Panc1 (cell line): ENCODE data around the gene LRRD1. TPM values are rescaled to one million over a fixed set of nuclear protein-coding genes. Genes with fewer than 3 reads are reported as not detected.
"Not testable (repeated sequence)": the region's sequence is repeated elsewhere in the genome, so short reads cannot be mapped to it uniquely, and the experiment has no call there.

Experiments
- ATAC-seq: fragments of 200-7000 bp; cut with Tn5 transposase; 2 replicates; pipeline ENCODE4 v1.9.1; 2020; ENCODE audit warnings: mild to moderate bottlenecking, moderate library complexity
- BruUV-seq: library from RNA; stranded (reverse); fragments of 400-500 nt; replicated peaks from 2 replicates; lab custom pipeline; 2021; lab: Mats Ljungman, UMichigan
- CTCF ChIA-PET: fragments of 300-600 bp; sonication (Branson Sonifier 250); formaldehyde crosslinking; loops from one replicate; lab custom pipeline; 2022; ENCODE audit warnings: antibody characterized with exemption; lab: Charles Lee
- POLR2A ChIA-PET: fragments of 300-600 bp; sonication (Branson Sonifier 250); formaldehyde crosslinking; loops from one replicate; lab custom pipeline; 2022; ENCODE audit warnings: antibody characterized with exemption; lab: Charles Lee
- DNase-seq: peaks from one replicate; pipeline ENCODE4 v3.0.0-alpha.2; 2010; ENCODE audit warnings: low read depth, low spot score
- H3K27ac ChIP-seq: 2 replicates; pipeline ENCODE4 v1.5.1; 2011; ENCODE audit warnings: mild to moderate bottlenecking, low read length, inconsistent platforms
- H3K27me3 ChIP-seq: fragments of 200-500 bp; sonication (Bioruptor generic); 2 replicates; pipeline ENCODE4 v1.6.0; 2014; ENCODE audit warnings: low read length, inconsistent platforms; ENCODE audit not compliant: control insufficient read depth, insufficient read depth
- H3K36me3 ChIP-seq: fragments of 200-500 bp; sonication (Bioruptor generic); 2 replicates; pipeline ENCODE4 v1.5.1; 2014; ENCODE audit warnings: inconsistent platforms, mild to moderate bottlenecking, low read length, moderate library complexity; ENCODE audit not compliant: control insufficient read depth, insufficient read depth
- H3K4me1 ChIP-seq: 2 replicates; pipeline ENCODE4 v1.5.1; 2011; ENCODE audit warnings: inconsistent platforms, mild to moderate bottlenecking, low read length, moderate library complexity; ENCODE audit not compliant: control insufficient read depth, insufficient read depth
- H3K4me3 ChIP-seq, 2 experiments: 2 replicates each; pipeline ENCODE4 v1.5.1; 2011 to 2012; ENCODE audit warnings: low read depth in 2 of 2, low read length in 2 of 2, mild to moderate bottlenecking in 2 of 2, inconsistent platforms in 1 of 2, moderate library complexity in 1 of 2
- H3K9me3 ChIP-seq: fragments of 200-500 bp; sonication (Bioruptor generic); 2 replicates; pipeline ENCODE4 v1.5.1; 2014; ENCODE audit warnings: low read depth, mild to moderate bottlenecking, inconsistent platforms, low read length, moderate library complexity; ENCODE audit not compliant: control insufficient read depth, insufficient read depth
- CTCF ChIP-seq: fragments of 450-650 bp; IDR thresholded peaks from 2 replicates; pipeline ENCODE4 v1.5.1; 2017; ENCODE audit warnings: mild to moderate bottlenecking
- POLR2AphosphoS5 ChIP-seq: IDR thresholded peaks from 2 replicates; pipeline ENCODE4 v1.6.1; 2012; ENCODE audit warnings: mild to moderate bottlenecking, low read depth, low read length, moderate library complexity
- SIN3A ChIP-seq: IDR thresholded peaks from 2 replicates; pipeline ENCODE4 v1.6.1; 2012; ENCODE audit warnings: low read depth, mild to moderate bottlenecking, low read length, moderate library complexity, borderline replicate concordance; ENCODE audit not compliant: insufficient read depth
- TCF7L2 ChIP-seq: IDR thresholded peaks from 2 replicates; pipeline ENCODE4 v1.6.1; 2011; ENCODE audit warnings: mild to moderate bottlenecking, low read depth, low read length, inconsistent platforms
- in situ Hi-C: cut with HindIII; loops from 2 replicates; pipeline ENCODE4 v1.10.0; 2016; ENCODE audit warnings: low sequenced_read_pairs, low pct_unique_long_range_greater_than_20kb
- intact Hi-C: fragments of 100-400 bp; cut with micrococcal nuclease; formaldehyde crosslinking; loops from one replicate; pipeline ENCODE4 v1.10.0; 2022; ENCODE audit not compliant: unreplicated experiment
- total RNA-seq: library from RNA; stranded (reverse); gene quantifications from one replicate; pipeline ENCODE4 v1.2.1, GENCODE V29; 2021; ENCODE audit not compliant: unreplicated experiment
- TF ChIP-seq, protein P1 (sequence below), 2 experiments: IDR thresholded peaks; 2 replicates each; pipeline ENCODE4 v1.6.1; 2011 to 2012; ENCODE audit warnings: low read depth in 2 of 2, control low read depth in 1 of 2, low read length in 1 of 2, mild to moderate bottlenecking in 1 of 2, moderate library complexity in 1 of 2; ENCODE audit not compliant: insufficient read depth in 1 of 2

LRRD1 gene
- total RNA-seq, 1 experiment from 2014 or later: 0.05 TPM

DNA sequence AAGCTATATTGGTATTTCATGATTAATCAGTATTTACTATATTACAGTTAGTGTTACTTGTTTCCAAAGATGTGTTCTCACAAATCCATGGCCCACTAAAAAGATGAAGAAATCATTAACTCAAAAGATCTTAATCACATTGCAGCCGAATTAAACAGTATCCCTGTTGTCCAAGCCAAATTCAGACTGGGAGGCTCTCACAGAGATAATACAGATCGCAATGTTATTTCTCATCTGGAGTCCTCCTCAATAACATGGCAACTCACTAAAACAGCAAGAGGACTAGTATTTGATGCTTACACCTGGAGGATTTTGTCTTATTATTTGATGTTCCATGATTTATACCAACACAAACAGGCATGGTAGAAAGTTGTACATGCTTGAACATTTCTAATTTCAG is 68.1 kb downstream of the LRRD1 start:
- H3K36me3 ChIP-seq: peaks cover 4% of the 10 kb centered on the region
- no peak for ATAC-seq
- H3K27ac ChIP-seq: no peak overlapping the region
- no peak overlapping the region for H3K4me3 ChIP-seq
- DNase-seq: no peak
- intact Hi-C loops (no loop called here), in situ Hi-C loops (no loop called here)
- no peaks in the 10 kb centered on the region for H3K27me3 ChIP-seq
- no TSS peak for BruUV-seq
- ChIA-PET CTCF (no interaction called here), POLR2A (no interaction called here)
- H3K9me3 ChIP-seq: no peaks in the 10 kb centered on the region
- H3K4me1 ChIP-seq: no peaks in the 10 kb centered on the region
- TF ChIP-seq TCF7L2 (no peak), CTCF (no peak), POLR2AphosphoS5 (no peak), SIN3A (no peak)
- TF ChIP-seq, protein P1, sequence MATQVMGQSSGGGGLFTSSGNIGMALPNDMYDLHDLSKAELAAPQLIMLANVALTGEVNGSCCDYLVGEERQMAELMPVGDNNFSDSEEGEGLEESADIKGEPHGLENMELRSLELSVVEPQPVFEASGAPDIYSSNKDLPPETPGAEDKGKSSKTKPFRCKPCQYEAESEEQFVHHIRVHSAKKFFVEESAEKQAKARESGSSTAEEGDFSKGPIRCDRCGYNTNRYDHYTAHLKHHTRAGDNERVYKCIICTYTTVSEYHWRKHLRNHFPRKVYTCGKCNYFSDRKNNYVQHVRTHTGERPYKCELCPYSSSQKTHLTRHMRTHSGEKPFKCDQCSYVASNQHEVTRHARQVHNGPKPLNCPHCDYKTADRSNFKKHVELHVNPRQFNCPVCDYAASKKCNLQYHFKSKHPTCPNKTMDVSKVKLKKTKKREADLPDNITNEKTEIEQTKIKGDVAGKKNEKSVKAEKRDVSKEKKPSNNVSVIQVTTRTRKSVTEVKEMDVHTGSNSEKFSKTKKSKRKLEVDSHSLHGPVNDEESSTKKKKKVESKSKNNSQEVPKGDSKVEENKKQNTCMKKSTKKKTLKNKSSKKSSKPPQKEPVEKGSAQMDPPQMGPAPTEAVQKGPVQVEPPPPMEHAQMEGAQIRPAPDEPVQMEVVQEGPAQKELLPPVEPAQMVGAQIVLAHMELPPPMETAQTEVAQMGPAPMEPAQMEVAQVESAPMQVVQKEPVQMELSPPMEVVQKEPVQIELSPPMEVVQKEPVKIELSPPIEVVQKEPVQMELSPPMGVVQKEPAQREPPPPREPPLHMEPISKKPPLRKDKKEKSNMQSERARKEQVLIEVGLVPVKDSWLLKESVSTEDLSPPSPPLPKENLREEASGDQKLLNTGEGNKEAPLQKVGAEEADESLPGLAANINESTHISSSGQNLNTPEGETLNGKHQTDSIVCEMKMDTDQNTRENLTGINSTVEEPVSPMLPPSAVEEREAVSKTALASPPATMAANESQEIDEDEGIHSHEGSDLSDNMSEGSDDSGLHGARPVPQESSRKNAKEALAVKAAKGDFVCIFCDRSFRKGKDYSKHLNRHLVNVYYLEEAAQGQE (IDR thresholded peaks at IDR 0.05; ENCODE audit: insufficient read depth in 1 of 2, low read depth in 2 of 2, low read length in 1 of 2): no peak

DNA sequence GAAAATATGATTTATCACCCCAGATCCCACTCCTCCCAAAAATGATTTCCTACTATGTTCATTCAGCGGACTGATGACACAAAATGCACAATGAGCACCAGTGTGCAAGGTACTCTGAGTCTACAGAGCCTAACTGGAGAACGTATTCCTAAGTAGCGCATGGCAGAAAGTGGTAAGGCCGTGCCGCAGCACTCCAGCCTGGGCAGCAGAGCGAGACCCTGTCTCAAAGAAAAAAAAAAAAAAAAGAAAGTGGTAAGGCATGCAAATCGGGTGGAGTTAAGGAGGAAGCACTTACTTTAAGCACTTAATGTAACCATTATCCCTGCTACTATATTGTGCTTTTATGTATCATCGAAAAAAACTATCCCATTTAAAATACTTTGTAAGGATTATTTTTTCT is 70.1 kb downstream of the LRRD1 start:
- DNase-seq (no peak), ATAC-seq (no peak)
- intact Hi-C loops: no loop called here
- no peaks in the 10 kb centered on the region for H3K4me1 ChIP-seq
- H3K4me3 ChIP-seq: no peak overlapping the region
- BruUV-seq: no TSS peak
- H3K9me3 ChIP-seq: no peaks in the 10 kb centered on the region
- ChIA-PET POLR2A (no interaction called here), CTCF (no interaction called here)
- no peak overlapping the region for H3K27ac ChIP-seq
- H3K27me3 ChIP-seq: no peaks in the 10 kb centered on the region
- no peak for TF ChIP-seq CTCF
- TF ChIP-seq POLR2AphosphoS5: no peak
- TF ChIP-seq, protein P1 (IDR thresholded peaks at IDR 0.05; ENCODE audit: insufficient read depth in 1 of 2, low read depth in 2 of 2, low read length in 1 of 2): no peak
- no peak for TF ChIP-seq SIN3A
- no peak for TF ChIP-seq TCF7L2
- in situ Hi-C loops: no loop called here
- H3K36me3 ChIP-seq: no peaks in the 10 kb centered on the region; the same call in 1 of the 2 replicates

GRCh38 chr7:92102862-92103261 is 76.1 kb downstream of the LRRD1 start:
- H3K9me3 ChIP-seq, H3K36me3 ChIP-seq, H3K27ac ChIP-seq, H3K27me3 ChIP-seq, H3K4me1 ChIP-seq, BruUV-seq, H3K4me3 ChIP-seq, intact Hi-C loops, CTCF ChIA-PET, DNase-seq, POLR2A ChIA-PET, in situ Hi-C loops, ATAC-seq: not testable (repeated sequence)
